Medulla oblongata (tissue), 1 donor: ENCODE data around the gene PRAME.
"Not testable (repeated sequence)": the region's sequence is repeated elsewhere in the genome, so short reads cannot be mapped to it uniquely, and the experiment has no call there.

Experiments
- DNase-seq: peaks from one replicate; pipeline ENCODE4 v3.0.0-alpha.2; 2015; ENCODE audit errors: extremely low spot score

Gene PRAME, protein sequence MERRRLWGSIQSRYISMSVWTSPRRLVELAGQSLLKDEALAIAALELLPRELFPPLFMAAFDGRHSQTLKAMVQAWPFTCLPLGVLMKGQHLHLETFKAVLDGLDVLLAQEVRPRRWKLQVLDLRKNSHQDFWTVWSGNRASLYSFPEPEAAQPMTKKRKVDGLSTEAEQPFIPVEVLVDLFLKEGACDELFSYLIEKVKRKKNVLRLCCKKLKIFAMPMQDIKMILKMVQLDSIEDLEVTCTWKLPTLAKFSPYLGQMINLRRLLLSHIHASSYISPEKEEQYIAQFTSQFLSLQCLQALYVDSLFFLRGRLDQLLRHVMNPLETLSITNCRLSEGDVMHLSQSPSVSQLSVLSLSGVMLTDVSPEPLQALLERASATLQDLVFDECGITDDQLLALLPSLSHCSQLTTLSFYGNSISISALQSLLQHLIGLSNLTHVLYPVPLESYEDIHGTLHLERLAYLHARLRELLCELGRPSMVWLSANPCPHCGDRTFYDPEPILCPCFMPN

GRCh38 chr22:22558972-22559603, at the start of gene PRAME:
Gene PRAME (minus strand): TSS chr22:22559265. CDS start chr22:22556832, 2,433 bp downstream.
- peak; percentile 8 for DNase-seq

DNA sequence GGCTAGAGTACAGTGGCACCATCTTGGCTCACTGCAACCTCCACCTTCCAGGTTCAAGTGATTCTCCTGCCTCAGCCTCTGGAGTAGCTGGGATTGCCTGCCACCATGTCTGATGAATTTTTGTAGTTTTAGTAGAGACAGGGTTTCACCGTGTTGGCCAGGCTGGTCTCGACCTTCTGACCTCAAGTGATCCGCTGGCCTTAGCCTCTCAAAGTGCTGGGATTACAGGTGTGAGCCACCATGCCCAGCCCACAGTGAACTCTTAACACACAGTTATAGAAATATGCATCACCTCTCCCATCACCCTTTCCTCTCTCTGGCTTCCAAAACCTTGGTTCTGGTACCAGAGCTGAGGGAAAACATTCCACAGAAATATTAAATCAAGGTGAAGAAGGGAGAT, 49.0 kb upstream of the PRAME start:
- not testable (repeated sequence) for DNase-seq

GRCh38 chr22:22605074-22605404, 46.0 kb upstream of the PRAME start:
- no peak for DNase-seq

DNA sequence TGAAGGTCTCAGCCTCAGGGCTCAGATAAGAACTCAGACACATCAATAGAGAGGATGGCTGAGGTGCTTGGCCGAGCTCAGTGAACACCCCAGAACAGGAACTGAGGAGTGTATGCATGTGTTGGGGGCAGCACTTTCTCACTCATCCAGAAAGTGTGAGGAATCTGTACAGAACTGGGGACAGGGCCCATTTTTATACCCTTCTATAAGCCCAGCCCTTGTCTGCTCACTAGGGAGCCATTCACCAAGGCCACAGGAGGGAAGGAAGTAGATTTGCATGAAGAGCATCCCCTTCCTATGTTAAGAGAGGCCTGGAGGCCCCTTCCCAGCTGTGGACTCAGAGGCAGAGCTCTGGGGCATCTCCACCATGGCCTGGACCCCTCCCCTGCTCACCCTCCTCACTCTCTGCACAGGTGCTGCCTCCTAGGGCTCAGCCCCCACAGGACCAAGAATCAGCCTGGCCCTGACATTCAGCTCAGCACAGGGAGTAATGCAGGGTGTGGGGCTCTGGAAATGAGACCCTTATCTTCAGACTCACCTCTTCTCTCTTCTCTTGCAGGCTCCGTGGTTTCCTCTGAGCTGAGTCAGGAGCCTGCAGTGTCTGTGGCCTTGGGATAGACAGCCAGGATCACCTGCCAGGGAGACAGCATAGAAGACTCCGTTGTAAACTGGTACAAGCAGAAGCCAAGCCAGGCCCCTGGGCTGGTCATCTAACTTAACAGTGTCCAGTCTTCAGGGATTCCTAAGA, 45.4 kb upstream of the PRAME start:
- DNase-seq: no peak

DNA sequence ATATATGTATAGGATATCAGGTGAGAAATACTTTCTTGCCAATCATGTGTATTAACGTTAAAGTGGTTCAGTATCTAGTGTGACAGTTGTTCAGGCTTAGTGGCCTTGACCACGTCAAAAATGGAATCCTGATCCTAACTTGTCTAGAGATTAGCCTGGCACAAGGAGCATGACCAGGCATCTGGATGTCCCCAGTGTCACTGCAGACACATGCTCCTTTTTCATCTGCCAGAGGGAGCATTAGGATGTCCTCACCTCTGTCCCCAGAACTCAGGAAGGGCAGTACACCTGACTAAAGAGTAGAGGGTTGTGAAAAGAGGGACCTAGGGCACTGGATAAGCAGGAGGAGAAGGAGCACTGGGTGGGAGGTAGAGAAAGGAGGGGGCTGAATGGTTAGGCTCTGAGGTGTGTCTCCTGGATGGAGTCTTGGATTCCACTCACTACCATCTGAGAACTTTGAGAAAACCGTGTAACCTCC, 44.4 kb upstream of the PRAME start:
- no peak for DNase-seq

- no peak for DNase-seq
These were observed 41.6 kb upstream of the PRAME start for GRCh38 chr22:22600531-22601261.

- DNase-seq: no peak
These were observed 40.2 kb upstream of the PRAME start for GRCh38 chr22:22599248-22599647.

GRCh38 chr22:22598144-22598543, 39.1 kb upstream of the PRAME start:
- DNase-seq: no peak

GRCh38 chr22:22595001-22595835, 36.2 kb upstream of the PRAME start:
- DNase-seq: no peak

DNA sequence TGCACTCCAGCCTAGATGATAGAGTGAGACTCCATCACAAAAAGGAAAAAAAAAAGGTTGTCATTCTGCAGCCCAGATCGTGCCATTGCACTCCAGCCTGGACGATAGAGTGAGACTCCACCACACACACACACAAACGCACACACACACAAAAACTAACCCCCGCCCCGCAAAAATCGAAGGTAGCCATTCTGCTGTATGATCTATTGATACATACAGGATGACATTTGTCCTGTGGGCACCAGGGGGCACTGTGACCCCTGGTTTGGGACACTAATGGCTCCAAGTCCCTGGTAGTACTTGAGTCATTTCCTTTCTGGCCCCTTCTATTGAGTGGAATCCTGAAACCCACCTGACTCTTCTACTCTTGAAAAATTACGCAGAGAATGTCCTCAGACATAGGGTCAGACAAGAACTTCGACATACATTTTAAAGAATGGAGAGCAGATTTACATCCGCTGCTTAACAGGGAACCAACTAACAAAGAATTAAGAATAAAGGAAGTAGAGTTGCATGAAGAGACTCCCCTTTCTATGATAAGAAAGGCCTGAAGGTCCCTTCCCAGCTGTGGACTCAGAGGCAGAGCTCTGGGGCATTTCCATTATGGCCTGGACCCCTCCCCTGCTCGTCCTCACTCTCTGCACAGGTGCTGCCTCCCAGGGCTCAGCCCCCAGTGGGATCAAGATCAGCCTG, 35.0 kb upstream of the PRAME start:
- peak; percentile 49 for DNase-seq

- DNase-seq: no peak
These were observed 34.2 kb upstream of the PRAME start for GRCh38 chr22:22593250-22593649.

DNA sequence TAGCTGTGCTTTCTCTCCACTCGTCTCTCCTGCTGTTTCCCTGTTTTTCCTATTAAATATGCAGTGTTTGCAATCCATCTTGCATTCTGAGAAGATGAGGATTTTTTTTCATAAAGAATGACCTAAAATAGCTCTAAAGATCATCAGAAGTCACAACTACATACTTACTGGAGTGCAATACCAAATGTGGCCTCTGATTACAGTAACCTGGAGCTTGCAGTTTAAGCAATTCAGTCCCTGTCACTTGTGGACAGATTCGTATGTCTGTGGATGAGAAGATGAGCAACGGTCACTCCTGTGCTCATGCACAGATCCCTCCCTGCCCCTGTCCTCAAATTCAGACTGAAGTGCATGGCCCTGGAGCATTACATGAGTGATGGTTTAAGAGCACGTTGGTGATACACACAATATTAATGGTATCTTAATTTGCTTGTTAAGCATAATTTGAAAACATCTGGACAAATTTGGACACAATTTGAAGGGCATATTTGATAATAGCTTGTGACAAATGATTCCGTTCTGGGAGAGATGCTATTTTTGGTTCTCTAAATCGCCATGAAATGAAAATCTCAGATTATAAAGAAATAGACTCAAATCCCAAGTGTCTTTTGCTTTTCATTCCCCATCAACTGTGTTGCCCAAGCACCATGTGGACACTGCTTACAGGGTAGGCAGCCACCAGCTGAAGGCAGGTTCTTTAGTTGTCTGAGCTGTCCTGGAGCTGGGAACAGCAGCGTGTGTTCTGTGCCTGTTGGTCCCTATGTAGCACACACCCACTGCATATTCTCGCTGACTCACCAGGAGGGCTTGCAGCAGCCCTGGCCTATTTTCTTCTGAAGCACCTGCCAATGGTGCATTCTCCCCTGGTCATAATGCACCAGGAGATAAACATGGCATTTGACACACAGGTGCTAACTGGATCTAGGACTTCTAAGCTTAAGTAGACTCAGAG, 32.6 kb upstream of the PRAME start:
- DNase-seq: no peak

GRCh38 chr22:22590136-22590891, 31.2 kb upstream of the PRAME start:
- DNase-seq: no peak

- DNase-seq: no peak
These were observed 29.6 kb upstream of the PRAME start for GRCh38 chr22:22588485-22589164.

GRCh38 chr22:22587577-22588188, 28.6 kb upstream of the PRAME start:
- no peak for DNase-seq

- DNase-seq: no peak
These were observed 25.7 kb upstream of the PRAME start for GRCh38 chr22:22584722-22585121.

GRCh38 chr22:22583030-22583429, 24.0 kb upstream of the PRAME start:
- DNase-seq: no peak
